ENCODE measurements around the gene TMEM54.

The TMEM54 gene

DNA sequence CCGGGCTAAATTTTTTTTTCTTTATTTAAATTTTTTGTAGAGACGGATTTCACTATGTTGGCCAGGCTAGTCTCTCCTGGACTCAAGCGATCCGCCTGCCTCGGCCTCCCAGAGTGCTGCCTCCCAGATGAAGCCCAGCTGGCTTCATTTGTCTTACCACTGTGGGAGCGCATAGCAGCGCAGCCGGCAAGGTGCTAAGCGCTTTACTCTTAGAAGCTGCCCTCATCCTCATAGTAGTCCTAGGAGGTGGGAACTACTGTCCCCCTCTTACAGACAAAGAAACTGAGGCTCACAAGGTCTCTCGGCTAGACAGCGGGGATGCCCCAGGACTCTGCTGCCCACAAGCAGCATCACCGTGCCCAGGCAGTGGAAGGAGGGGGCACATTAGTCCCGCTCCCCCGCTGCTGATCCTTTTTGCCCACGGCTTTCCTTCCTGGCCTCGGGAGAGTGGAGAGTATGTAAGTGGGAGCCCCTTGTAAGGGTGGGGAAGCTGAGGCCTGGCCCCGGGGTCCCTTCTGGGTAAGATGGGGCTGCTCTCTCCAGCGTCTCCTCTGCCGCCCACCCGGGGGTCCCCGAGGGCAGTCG is 726 bp downstream of the TMEM54 start:
- peak overlapping the region; percentile 61 to 64 for H3K4me3 ChIP-seq (replicated peaks in 1 of 2; ENCODE audit: low read depth in 2 of 2, low read length in 2 of 2)

GRCh38 chr1:32899586-32900296 is 1.4 kb downstream of the TMEM54 start:
- no peak for TF ChIP-seq CTCF (IDR thresholded peaks at IDR 0.05; ENCODE audit: low read depth, low read length)
- no peak overlapping the region for H3K4me3 ChIP-seq (replicated peaks in 1 of 2; ENCODE audit: low read depth in 2 of 2, low read length in 2 of 2)
- no peak for DNase-seq (ENCODE audit: low read depth in 2 of 2)

More for the DNA sequence above, 726 bp downstream of the TMEM54 start:
- no peak for TF ChIP-seq CTCF (IDR thresholded peaks at IDR 0.05; ENCODE audit: low read depth, low read length)
- DNase-seq (ENCODE audit: low read depth in 2 of 2) = no peak

DNA sequence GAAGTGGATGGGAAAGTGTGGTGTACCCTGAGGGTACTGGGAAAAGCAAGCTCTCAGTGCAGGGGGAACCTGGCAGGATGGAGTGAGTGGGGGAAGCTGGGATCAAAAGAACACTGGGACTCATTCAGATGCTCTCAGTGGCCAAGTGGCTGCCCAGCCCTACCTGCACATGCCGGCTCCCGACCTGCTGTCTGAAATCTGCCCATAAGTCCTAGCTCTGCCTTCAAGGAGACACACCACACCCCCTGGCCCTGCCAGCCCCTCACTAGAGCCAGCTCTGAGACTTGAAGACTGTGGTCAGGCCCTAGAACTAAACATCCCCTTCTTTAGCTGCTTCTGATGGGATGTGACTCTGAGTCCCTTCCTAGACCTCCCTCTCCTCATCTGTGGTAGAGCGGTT is 2.2 kb downstream of the TMEM54 start:
- H3K4me3 ChIP-seq (replicated peaks in 1 of 2; ENCODE audit: low read depth in 2 of 2, low read length in 2 of 2) = no peak overlapping the region
- DNase-seq (ENCODE audit: low read depth in 2 of 2) = no peak
- no peak for TF ChIP-seq CTCF (IDR thresholded peaks at IDR 0.05; ENCODE audit: low read depth, low read length)

GRCh38 chr1:32898056-32898455 is 3.1 kb downstream of the TMEM54 start:
- no peak for DNase-seq (ENCODE audit: low read depth in 2 of 2)
- no peak for TF ChIP-seq CTCF (IDR thresholded peaks at IDR 0.05; ENCODE audit: low read depth, low read length)
- H3K4me3 ChIP-seq (replicated peaks in 1 of 2; ENCODE audit: low read depth in 2 of 2, low read length in 2 of 2) = no peak overlapping the region

DNA sequence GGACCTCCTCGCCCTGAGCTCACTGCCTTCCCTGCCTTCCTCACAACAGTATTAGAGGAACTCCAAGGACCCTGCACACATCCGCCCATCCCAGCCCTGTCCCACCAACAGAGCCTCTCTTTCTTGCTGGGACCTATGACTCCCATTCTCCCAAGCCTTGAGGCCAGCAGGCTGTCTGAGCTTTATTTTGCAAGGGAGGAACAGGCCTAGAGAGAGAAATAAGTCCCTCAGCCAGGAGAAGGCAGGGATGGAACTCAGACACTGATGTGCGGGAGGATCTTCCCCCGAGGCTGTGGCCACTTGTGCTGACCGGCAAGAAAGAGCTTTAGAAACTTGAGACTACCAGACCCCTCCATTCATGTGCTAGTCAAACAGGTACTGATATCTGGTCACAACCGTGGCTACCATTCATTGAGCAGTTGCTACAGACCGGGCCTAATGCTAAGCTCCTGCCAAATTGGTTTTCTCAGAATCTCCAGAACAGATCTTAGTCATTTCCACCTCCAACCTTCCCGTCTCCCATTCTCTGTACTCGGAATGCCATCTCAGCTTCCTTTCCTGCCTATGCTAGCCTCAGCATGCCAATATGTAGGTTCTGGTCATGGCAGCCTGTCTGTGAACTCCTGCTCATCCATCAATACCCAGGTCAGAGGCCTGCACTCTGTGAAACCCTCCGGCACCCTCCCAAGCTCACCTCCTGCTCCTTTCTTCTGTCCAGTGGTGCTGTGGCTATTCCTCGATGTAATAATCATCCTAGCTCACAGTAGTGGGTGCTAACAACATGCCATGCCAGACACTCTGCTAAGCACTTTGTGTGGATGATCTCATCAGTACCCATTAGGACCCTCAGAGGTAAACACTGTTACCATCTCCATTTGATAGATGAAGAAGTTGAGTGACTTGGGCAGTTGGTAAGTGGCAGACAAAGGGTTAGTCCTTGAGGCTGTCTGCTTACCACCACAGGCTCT is 3.8 kb downstream of the TMEM54 start:
- no peak for DNase-seq (ENCODE audit: low read depth in 2 of 2)

More for the DNA sequence above, 3.8 kb downstream of the TMEM54 start:
- no peak for TF ChIP-seq CTCF (IDR thresholded peaks at IDR 0.05; ENCODE audit: low read depth, low read length)
- no peak overlapping the region for H3K4me3 ChIP-seq (replicated peaks in 1 of 2; ENCODE audit: low read depth in 2 of 2, low read length in 2 of 2)
